A549 (cell line): Measurements from ENCODE around the gene DLGAP5. TPM values are rescaled to one million over a fixed set of nuclear protein-coding genes. Genes with fewer than 3 reads are reported as not detected.

Source experiments
- ATAC-seq, 2 experiments: fragments of 200-7000 bp in 1 of 2; fragments of >200 bp in 1 of 2; cut with Nextera tagmentation in 1 of 2; cut with Tn5 transposase in 1 of 2; 3 replicates each; pipeline versions ENCODE4 v1.8.0 to v1.9.1; 2018 to 2020; ENCODE audit warnings: mild to moderate bottlenecking in 1 of 2, moderate library complexity in 1 of 2
- CTCF ChIA-PET: fragments of 300-600 bp; sonication (Branson Sonifier 250); formaldehyde crosslinking; extraction: SDS; loops from one replicate; lab custom pipeline; 2021; ENCODE audit warnings: antibody characterized with exemption, inconsistent platforms; lab: Yijun Ruan, JAX
- POLR2A ChIA-PET: fragments of 350-600 bp; formaldehyde crosslinking; extraction: SDS; loops from one replicate; lab custom pipeline; 2021; ENCODE audit warnings: antibody characterized with exemption, inconsistent platforms; lab: Yijun Ruan, JAX
- DNase-seq, 2 experiments: peaks; one replicate each; pipeline versions ENCODE4 v3.0.0 to v3.0.0-alpha.2; 2011 to 2016; ENCODE audit warnings: low read depth in 1 of 2, low spot score in 1 of 2
- FAIRE-seq: peaks from 2 replicates; lab custom pipeline; 2011; peaks lifted over from hg19 to GRCh38; lab: Jason Lieb, UNC
- H3K27ac ChIP-seq, 2 experiments: fragments of >200 bp; sonication (Bioruptor Twin); formaldehyde crosslinking; 3 replicates each; pipeline ENCODE4 v1.5.1; 2016 to 2017
- H3K4me1 ChIP-seq: fragments of >200 bp; sonication (Bioruptor Twin); formaldehyde crosslinking; 3 replicates; pipeline ENCODE4 v1.6.1; 2016
- H3K4me2 ChIP-seq: fragments of >200 bp; sonication (Bioruptor Twin); formaldehyde crosslinking; 3 replicates; pipeline ENCODE4 v1.6.1; 2016
- H3K4me3 ChIP-seq: fragments of >200 bp; sonication (Bioruptor Twin); formaldehyde crosslinking; 3 replicates; pipeline ENCODE4 v1.5.1; 2016
- H3K9me3 ChIP-seq: fragments of >200 bp; sonication (Bioruptor Twin); formaldehyde crosslinking; 3 replicates; pipeline ENCODE4 v1.6.1; 2016
- CBX2 ChIP-seq: fragments of 200-600 bp; sonication (generic); IDR thresholded peaks from 2 replicates; pipeline ENCODE4 v1.6.1; 2016; ENCODE audit warnings: low read depth, mild to moderate bottlenecking, borderline replicate concordance
- CBX8 ChIP-seq: fragments of 200-600 bp; sonication (generic); IDR thresholded peaks from 2 replicates; pipeline ENCODE4 v1.6.1; 2016
- CEBPB ChIP-seq, 2 experiments: fragments of >200 bp in 1 of 2; sonication (Bioruptor Twin) in 1 of 2; formaldehyde crosslinking in 1 of 2; IDR thresholded peaks; 2 replicates each; pipeline ENCODE4 v1.6.1; 2012 to 2016
- CHD4 ChIP-seq: fragments of 200-600 bp; sonication (generic); IDR thresholded peaks from 2 replicates; pipeline ENCODE4 v1.6.1; 2016; ENCODE audit warnings: antibody characterized with exemption, mild to moderate bottlenecking, borderline replicate concordance
- EHF ChIP-seq: fragments of 250-450 bp; sonication (Bioruptor Pico); IDR thresholded peaks from 2 replicates; pipeline ENCODE4 v1.5.0; 2020; ENCODE audit warnings: mild to moderate bottlenecking
- HDAC2 ChIP-seq: fragments of 200-600 bp; sonication (generic); IDR thresholded peaks from 2 replicates; pipeline ENCODE4 v1.6.1; 2016
- JUN ChIP-seq, 2 experiments: fragments of >200 bp; sonication (Bioruptor Twin); formaldehyde crosslinking; IDR thresholded peaks; 2 replicates in 1 of 2; 3 replicates in 1 of 2; pipeline ENCODE4 v1.6.1; 2016 to 2017
- MAFK ChIP-seq: fragments of 450-650 bp; IDR thresholded peaks from 2 replicates; pipeline ENCODE4 v1.6.1; 2014; ENCODE audit not compliant: partially characterized antibody
- POLR2A ChIP-seq: IDR thresholded peaks from 2 replicates; pipeline ENCODE4 v1.6.1; 2012; ENCODE audit warnings: mild to moderate bottlenecking, low read length
- RAD21 ChIP-seq, 2 experiments: fragments of >200 bp in 1 of 2; sonication (Bioruptor Twin) in 1 of 2; formaldehyde crosslinking in 1 of 2; IDR thresholded peaks in 1 of 2; conservative IDR thresholded peaks in 1 of 2; 2 replicates in 1 of 2; 3 replicates in 1 of 2; pipeline ENCODE4 v1.6.1; 2012 to 2018; ENCODE audit warnings: inconsistent platforms in 1 of 2
- RCOR1 ChIP-seq: fragments of 150-350 bp; IDR thresholded peaks from 2 replicates; pipeline ENCODE4 v1.6.1; 2014; ENCODE audit warnings: antibody characterized with exemption, low read length, low read depth
- SMC3 ChIP-seq: fragments of >200 bp; sonication (Bioruptor Twin); formaldehyde crosslinking; IDR thresholded peaks from 3 replicates; pipeline ENCODE4 v1.6.1; 2018; ENCODE audit warnings: inconsistent platforms
- SREBF2 ChIP-seq: fragments of 450-650 bp; IDR thresholded peaks from 2 replicates; pipeline ENCODE4 v1.6.1; 2014; ENCODE audit warnings: mild to moderate bottlenecking, moderate library complexity
- TFCP2L1 ChIP-seq: fragments of 250-450 bp; sonication (Bioruptor Pico); IDR thresholded peaks from 2 replicates; pipeline ENCODE4 v1.5.0; 2021; ENCODE audit warnings: mild to moderate bottlenecking
- ZC3H11A ChIP-seq: fragments of 450-650 bp; IDR thresholded peaks from 2 replicates; pipeline ENCODE4 v1.6.1; 2014; ENCODE audit warnings: antibody characterized with exemption, mild to moderate bottlenecking
- ZSCAN20 ChIP-seq: fragments of 250-450 bp; sonication (Bioruptor Pico); IDR thresholded peaks from 2 replicates; pipeline ENCODE4 v1.8.0; 2022; ENCODE audit warnings: mild to moderate bottlenecking, moderate library complexity
- WGBS: methylation state at CpG from one replicate; pipeline ENCODE4 v1.1.6; 2017; ENCODE audit errors: missing lambda C conversion rate; 5-methylcytosine and 5-hydroxymethylcytosine counted together
- polyA plus RNA-seq, 4 experiments: library from polyadenylated mRNA; depleted of rRNA in 3 of 4; stranded (reverse); fragments of >200 nt; fragmentation: RNase III in 1 of 4; extraction: RNeasy Plus Mini Kit Qiagen cat#74134 plus additional on column Dnase treatment in 1 of 4; gene quantifications; 2 replicates in 3 of 4; 3 replicates in 1 of 4; pipeline ENCODE4 v1.2.3, GENCODE V29; 2011 to 2017
- TF ChIP-seq, protein P1 (sequence below): fragments of >200 bp; sonication (Bioruptor Twin); formaldehyde crosslinking; IDR thresholded peaks from 3 replicates; pipeline ENCODE4 v1.5.1; 2016
- TF ChIP-seq, protein P2 (sequence below): fragments of 250-450 bp; sonication (Bioruptor Pico); IDR thresholded peaks from 2 replicates; pipeline ENCODE4 v1.5.0; 2020; ENCODE audit warnings: low read depth, mild to moderate bottlenecking, moderate library complexity
- TF ChIP-seq, protein P3 (sequence below): IDR thresholded peaks from 2 replicates; pipeline ENCODE4 v1.6.1; 2012
- TF ChIP-seq, protein P4 (sequence below): fragments of >200 bp; sonication (Bioruptor Twin); formaldehyde crosslinking; IDR thresholded peaks from 2 replicates; pipeline ENCODE4 v1.6.1; 2016
- TF ChIP-seq, protein P5 (sequence below): IDR thresholded peaks from 2 replicates; pipeline ENCODE4 v1.6.1; 2012

Gene DLGAP5
- polyA plus RNA-seq, 2 of the 4 experiments (the other 2 are of a cell fraction) = 46.1 to 46.6 TPM

DNA sequence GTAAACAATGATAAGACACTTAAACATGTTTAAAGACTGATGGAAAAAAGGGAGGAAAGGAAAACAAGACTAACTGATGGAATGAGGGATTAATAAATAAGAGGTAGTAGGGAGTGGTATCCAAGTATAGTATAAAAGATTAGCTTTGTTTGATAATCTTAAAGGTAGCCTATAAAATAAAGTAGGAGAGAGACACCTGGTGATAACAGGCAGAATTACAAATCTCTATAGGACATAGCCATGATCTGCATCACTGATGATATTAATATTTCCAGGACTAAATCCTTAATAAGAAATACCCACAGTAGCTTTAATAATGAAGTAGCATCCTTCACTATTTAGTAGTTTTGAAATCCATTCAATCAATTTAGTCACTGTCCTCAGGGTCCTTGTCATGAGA is 30.4 kb downstream of the DLGAP5 start:
- peak; percentile 77 to 82; a peak in 5 of 6 replicates for ATAC-seq
- Histone ChIP-seq H3K27ac (no peak overlapping the region), H3K4me2 (no peak overlapping the region), H3K4me3 (no peak overlapping the region), H3K4me1 (no peaks in the 10 kb centered on the region), H3K9me3 (no peaks in the 10 kb centered on the region)
- CTCF ChIA-PET = interaction anchor here (0.6 to 7.1 kb wide), 36 partner anchors 9 to 169 kb away, joined by 3 to 183 read pairs (median 6); partner anchors contain the start of genes MAPK1IP1L, SOCS4 and WDHD1
- TF ChIP-seq CEBPB (IDR thresholded peaks at IDR 0.05) = no peak
- TF ChIP-seq, protein P1, sequence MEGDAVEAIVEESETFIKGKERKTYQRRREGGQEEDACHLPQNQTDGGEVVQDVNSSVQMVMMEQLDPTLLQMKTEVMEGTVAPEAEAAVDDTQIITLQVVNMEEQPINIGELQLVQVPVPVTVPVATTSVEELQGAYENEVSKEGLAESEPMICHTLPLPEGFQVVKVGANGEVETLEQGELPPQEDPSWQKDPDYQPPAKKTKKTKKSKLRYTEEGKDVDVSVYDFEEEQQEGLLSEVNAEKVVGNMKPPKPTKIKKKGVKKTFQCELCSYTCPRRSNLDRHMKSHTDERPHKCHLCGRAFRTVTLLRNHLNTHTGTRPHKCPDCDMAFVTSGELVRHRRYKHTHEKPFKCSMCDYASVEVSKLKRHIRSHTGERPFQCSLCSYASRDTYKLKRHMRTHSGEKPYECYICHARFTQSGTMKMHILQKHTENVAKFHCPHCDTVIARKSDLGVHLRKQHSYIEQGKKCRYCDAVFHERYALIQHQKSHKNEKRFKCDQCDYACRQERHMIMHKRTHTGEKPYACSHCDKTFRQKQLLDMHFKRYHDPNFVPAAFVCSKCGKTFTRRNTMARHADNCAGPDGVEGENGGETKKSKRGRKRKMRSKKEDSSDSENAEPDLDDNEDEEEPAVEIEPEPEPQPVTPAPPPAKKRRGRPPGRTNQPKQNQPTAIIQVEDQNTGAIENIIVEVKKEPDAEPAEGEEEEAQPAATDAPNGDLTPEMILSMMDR = peak; percentile 73
- no peak for TF ChIP-seq JUN (IDR thresholded peaks at IDR 0.05)
- no peak for TF ChIP-seq POLR2A
- TF ChIP-seq RAD21 (conservative IDR thresholded peaks at IDR 0.05 in 1 of 2, IDR thresholded peaks at IDR 0.05 in 1 of 2) = peak; percentile 73 to 75
- peak; percentile 82 for TF ChIP-seq SMC3
- TF ChIP-seq, protein P2, sequence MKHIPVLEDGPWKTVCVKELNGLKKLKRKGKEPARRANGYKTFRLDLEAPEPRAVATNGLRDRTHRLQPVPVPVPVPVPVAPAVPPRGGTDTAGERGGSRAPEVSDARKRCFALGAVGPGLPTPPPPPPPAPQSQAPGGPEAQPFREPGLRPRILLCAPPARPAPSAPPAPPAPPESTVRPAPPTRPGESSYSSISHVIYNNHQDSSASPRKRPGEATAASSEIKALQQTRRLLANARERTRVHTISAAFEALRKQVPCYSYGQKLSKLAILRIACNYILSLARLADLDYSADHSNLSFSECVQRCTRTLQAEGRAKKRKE (CRISPR knock-in tag) = no peak
- POLR2A ChIA-PET = interaction anchor here (0.6 to 1.7 kb wide), 5 partner anchors 58 to 134 kb away, joined by 3 to 7 read pairs (median 3); partner anchors contain the start of genes MAPK1IP1L, SOCS4 and WDHD1
- FAIRE-seq = no peak
- DNase-seq = peak; percentile 33 to 38

DNA sequence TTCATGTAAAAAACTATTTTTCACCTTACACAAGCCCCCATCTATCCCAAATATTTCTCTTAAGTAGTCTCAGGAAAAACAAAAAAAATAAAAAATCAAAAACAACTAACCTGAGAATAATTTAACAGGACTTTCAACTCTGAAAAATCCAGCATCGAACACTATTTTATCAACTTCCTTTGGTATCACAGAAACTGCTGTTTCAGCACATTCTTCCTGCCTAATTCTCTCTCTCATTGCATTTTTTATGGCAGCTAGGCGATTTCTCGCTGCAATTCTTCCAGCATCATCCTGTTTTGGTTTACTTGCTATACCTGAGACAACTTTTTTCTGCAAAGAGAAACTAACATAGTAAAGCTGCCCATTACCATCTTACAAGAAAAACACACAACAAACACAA is 33.0 kb downstream of the DLGAP5 start:
- no peak overlapping the region for H3K4me2 ChIP-seq
- no peak overlapping the region for H3K4me3 ChIP-seq
- ATAC-seq = no peak
- CTCF ChIA-PET = interaction anchor here (1.0 to 7.1 kb wide), 5 partner anchors 68 to 107 kb away, joined by 3 to 183 read pairs (median 17); partner anchors contain the start of gene MAPK1IP1L
- TF ChIP-seq MAFK = peak; percentile 94
- no peak for TF ChIP-seq CHD4
- no peak for TF ChIP-seq RAD21 (conservative IDR thresholded peaks at IDR 0.05 in 1 of 2, IDR thresholded peaks at IDR 0.05 in 1 of 2)
- TF ChIP-seq, all 56 proteins: peak for 1
- no peak overlapping the region for H3K27ac ChIP-seq
- H3K9me3 ChIP-seq = no peaks in the 10 kb centered on the region
- no peaks in the 10 kb centered on the region for H3K4me1 ChIP-seq
- POLR2A ChIA-PET = interaction anchor here (0.6 kb wide), 1 partner anchor 29 kb away, joined by 3 read pairs; the partner anchor contains the start of gene LGALS3
- DNase-seq (no peak), FAIRE-seq (no peak)
- WGBS = 84% methylated on average over 3 of the region's 3 CpGs

DNA sequence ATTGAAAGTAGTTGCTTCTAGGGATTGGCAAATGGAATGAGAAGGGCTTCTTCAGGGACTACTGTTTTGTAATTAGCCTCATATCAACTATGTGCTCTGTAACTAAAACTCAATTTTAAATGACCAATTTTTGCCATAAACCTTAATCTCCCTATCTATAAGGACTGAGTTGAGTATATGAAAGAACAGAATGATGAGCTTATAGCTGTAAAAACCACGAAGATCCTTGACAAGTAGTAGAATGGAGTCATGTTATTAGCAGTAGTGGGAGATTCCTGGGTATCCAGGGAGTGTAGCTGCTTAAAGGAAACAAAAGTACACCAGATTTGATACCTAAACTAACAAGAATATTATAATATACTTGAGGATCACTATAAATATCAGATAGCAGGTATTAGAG is 34.3 kb downstream of the DLGAP5 start:
- H3K9me3 ChIP-seq = no peaks in the 10 kb centered on the region
- FAIRE-seq = no peak
- no peak overlapping the region for H3K27ac ChIP-seq
- no peak for TF ChIP-seq ZC3H11A
- TF ChIP-seq, all 56 proteins: peak for 0
- WGBS = 61% methylated on average over 1 of the region's 1 CpG
- ChIA-PET CTCF (interaction anchor here (0.8 to 7.1 kb wide), 4 partner anchors 11 to 106 kb away, joined by 3 to 183 read pairs (median 4); partner anchors contain the start of gene MAPK1IP1L), POLR2A (no interaction called here)
- Histone ChIP-seq H3K4me2 (no peak overlapping the region), H3K4me1 (no peaks in the 10 kb centered on the region), H3K4me3 (no peak overlapping the region)
- ATAC-seq (no peak), DNase-seq (no peak)

DNA sequence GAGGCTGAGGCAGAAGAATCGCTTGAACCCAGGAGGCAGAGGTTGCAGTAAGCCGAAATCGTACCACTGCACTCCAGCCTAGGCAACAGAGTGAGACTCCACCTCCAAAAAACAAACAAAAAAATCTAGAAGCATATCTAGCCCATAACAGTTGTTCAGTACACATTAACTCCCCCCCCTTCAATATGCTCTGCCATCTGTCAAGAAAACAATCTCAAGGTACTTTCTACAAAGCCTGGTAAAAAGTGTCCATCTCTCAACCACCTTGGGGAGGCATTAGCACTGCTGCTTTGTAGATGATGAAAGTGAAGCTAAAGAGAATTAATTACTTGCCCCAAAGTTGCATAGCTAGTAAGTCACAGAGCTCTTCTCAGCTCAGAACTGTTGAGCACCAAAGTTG is 37.4 kb downstream of the DLGAP5 start:
- POLR2A ChIA-PET = no interaction called here
- FAIRE-seq = no peak
- Histone ChIP-seq H3K4me2 (no peak overlapping the region), H3K9me3 (no peaks in the 10 kb centered on the region), H3K4me3 (no peak overlapping the region), H3K27ac (no peak overlapping the region)
- CTCF ChIA-PET = interaction anchor here (1.0 to 2.4 kb wide), 9 partner anchors 10 to 103 kb away, joined by 3 to 12 read pairs (median 3); partner anchors contain the start of gene MAPK1IP1L
- ATAC-seq = no peak
- TF ChIP-seq, protein P3, sequence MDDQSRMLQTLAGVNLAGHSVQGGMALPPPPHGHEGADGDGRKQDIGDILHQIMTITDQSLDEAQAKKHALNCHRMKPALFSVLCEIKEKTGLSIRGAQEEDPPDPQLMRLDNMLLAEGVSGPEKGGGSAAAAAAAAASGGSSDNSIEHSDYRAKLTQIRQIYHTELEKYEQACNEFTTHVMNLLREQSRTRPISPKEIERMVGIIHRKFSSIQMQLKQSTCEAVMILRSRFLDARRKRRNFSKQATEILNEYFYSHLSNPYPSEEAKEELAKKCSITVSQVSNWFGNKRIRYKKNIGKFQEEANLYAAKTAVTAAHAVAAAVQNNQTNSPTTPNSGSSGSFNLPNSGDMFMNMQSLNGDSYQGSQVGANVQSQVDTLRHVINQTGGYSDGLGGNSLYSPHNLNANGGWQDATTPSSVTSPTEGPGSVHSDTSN = no peak
- TF ChIP-seq, protein P1 = no peak
- TF ChIP-seq, protein P2 (CRISPR knock-in tag) = no peak
- TF ChIP-seq, protein P4, sequence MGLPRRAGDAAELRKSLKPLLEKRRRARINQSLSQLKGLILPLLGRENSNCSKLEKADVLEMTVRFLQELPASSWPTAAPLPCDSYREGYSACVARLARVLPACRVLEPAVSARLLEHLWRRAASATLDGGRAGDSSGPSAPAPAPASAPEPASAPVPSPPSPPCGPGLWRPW = no peak
- TF ChIP-seq TFCP2L1 = no peak
- no peak for TF ChIP-seq MAFK
- no peak for TF ChIP-seq SREBF2
- TF ChIP-seq, protein P5, sequence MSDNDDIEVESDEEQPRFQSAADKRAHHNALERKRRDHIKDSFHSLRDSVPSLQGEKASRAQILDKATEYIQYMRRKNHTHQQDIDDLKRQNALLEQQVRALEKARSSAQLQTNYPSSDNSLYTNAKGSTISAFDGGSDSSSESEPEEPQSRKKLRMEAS = no peak
- TF ChIP-seq RAD21 (conservative IDR thresholded peaks at IDR 0.05 in 1 of 2, IDR thresholded peaks at IDR 0.05 in 1 of 2) = no peak
- TF ChIP-seq ZSCAN20 (CRISPR knock-in tag) = no peak
- no peak for TF ChIP-seq POLR2A
- no peak for TF ChIP-seq RCOR1
- no peak for TF ChIP-seq CBX8
- TF ChIP-seq CBX2 = no peak
- no peak for TF ChIP-seq EHF (CRISPR knock-in tag)
- TF ChIP-seq HDAC2 = no peak
- TF ChIP-seq, all 56 proteins: peak for 0
- WGBS = 98% methylated on average over 3 of the region's 3 CpGs
- no peaks in the 10 kb centered on the region for H3K4me1 ChIP-seq
- no peak for DNase-seq
